GM12878 (cell line): ENCODE measurements around the gene SHB. TPM values are rescaled to one million over a fixed set of nuclear protein-coding genes. Genes with fewer than 3 reads are reported as not detected.

ENCODE experiments used
- ATAC-seq: fragments of 200-7000 bp; cut with Tn5 transposase; 3 replicates; pipeline ENCODE4 v1.9.1; 2020; ENCODE audit warnings: mild to moderate bottlenecking, moderate library complexity
- BruUV-seq: library from RNA; stranded (reverse); fragments of 400-500 nt; replicated peaks from 2 replicates; lab custom pipeline; 2021; lab: Mats Ljungman, UMichigan
- CTCF ChIA-PET: fragments of 300-600 bp; sonication (Branson Sonifier 250); formaldehyde crosslinking; extraction: SDS; loops from one replicate; lab custom pipeline; 2021; ENCODE audit warnings: inconsistent platforms; lab: Yijun Ruan, JAX
- POLR2A ChIA-PET: fragments of 350-600 bp; formaldehyde crosslinking; extraction: SDS; loops from one replicate; lab custom pipeline; 2021; ENCODE audit warnings: inconsistent platforms; lab: Charles Lee
- RAD21 ChIA-PET: fragments of 300-600 bp; sonication (Branson Sonifier 250); formaldehyde crosslinking; loops from one replicate; lab custom pipeline; 2023; ENCODE audit warnings: antibody characterized with exemption; ENCODE audit not compliant: unreplicated experiment; lab: Charles Lee
- SMC1A ChIA-PET: fragments of 300-600 bp; sonication (Branson Sonifier 250); formaldehyde crosslinking; loops from one replicate; lab custom pipeline; 2023; ENCODE audit not compliant: unreplicated experiment, uncharacterized antibody; lab: Charles Lee
- DNase-seq: peaks from one replicate; pipeline ENCODE4 v3.0.0-alpha.2; 2011; ENCODE audit warnings: low read depth, low spot score
- FAIRE-seq: peaks from 3 replicates; lab custom pipeline; 2011; peaks lifted over from hg19 to GRCh38; lab: Jason Lieb, UNC
- H2AFZ ChIP-seq: 2 replicates; pipeline ENCODE4 v1.6.0; 2011; ENCODE audit warnings: low read depth, low read length, control low read depth; ENCODE audit not compliant: control insufficient read depth
- H3K27ac ChIP-seq: 2 replicates; pipeline ENCODE4 v1.5.1; 2011; ENCODE audit warnings: control low read depth; ENCODE audit not compliant: control insufficient read depth, insufficient read depth
- H3K27me3 ChIP-seq, 2 experiments: replicated peaks in 1 of 2; 2 replicates each; pipeline versions ENCODE4 v1.6.0 to v1.6.1; 2011; ENCODE audit warnings: low read length in 1 of 2; ENCODE audit not compliant: control insufficient read depth in 2 of 2, insufficient read depth in 2 of 2
- H3K36me3 ChIP-seq, 2 experiments: 2 replicates each; pipeline ENCODE4 v1.5.1; 2011; ENCODE audit warnings: low read length in 1 of 2; ENCODE audit not compliant: control insufficient read depth in 2 of 2, insufficient read depth in 2 of 2
- H3K4me1 ChIP-seq: 2 replicates; pipeline ENCODE4 v1.6.1; 2011; ENCODE audit warnings: mild to moderate bottlenecking, low read length, moderate library complexity, mixed read lengths; ENCODE audit not compliant: control insufficient read depth, insufficient read depth
- H3K4me2 ChIP-seq: 2 replicates; pipeline ENCODE4 v1.6.0; 2011; ENCODE audit warnings: control low read depth; ENCODE audit not compliant: control insufficient read depth, insufficient read depth
- H3K4me3 ChIP-seq: fragments of 200-600 bp; sonication (generic); 2 replicates; pipeline ENCODE4 v1.5.1; 2016
- H3K79me2 ChIP-seq: 2 replicates; pipeline ENCODE4 v1.6.0; 2011; ENCODE audit warnings: low read length; ENCODE audit not compliant: control insufficient read depth, insufficient read depth
- H3K9ac ChIP-seq: 2 replicates; pipeline ENCODE4 v1.8.0; 2011; ENCODE audit warnings: low read length, control low read depth, mixed read lengths; ENCODE audit not compliant: control insufficient read depth, insufficient read depth
- H3K9me3 ChIP-seq: replicated peaks from 3 replicates; pipeline ENCODE4 v1.5.1; 2011; ENCODE audit warnings: mild to moderate bottlenecking, low read length; ENCODE audit not compliant: control insufficient read depth, insufficient read depth
- H4K20me1 ChIP-seq: 2 replicates; pipeline ENCODE4 v1.6.0; 2011; ENCODE audit not compliant: control insufficient read depth, insufficient read depth
- GABPA ChIP-seq: IDR thresholded peaks from 2 replicates; pipeline ENCODE4 v1.6.1; 2014; ENCODE audit warnings: antibody characterized with exemption, low read depth, mild to moderate bottlenecking, inconsistent platforms
- PKNOX1 ChIP-seq: fragments of 450-650 bp; IDR thresholded peaks from 2 replicates; pipeline ENCODE4 v1.6.1; 2016; ENCODE audit warnings: mild to moderate bottlenecking
- WGBS: methylation state at CpG from one replicate; pipeline ENCODE4 v1.1.6; 2016; ENCODE audit warnings: low lambda C conversion rate; ENCODE audit not compliant: insufficient replicate concordance, insufficient coverage; ENCODE audit errors: missing lambda C conversion rate; 5-methylcytosine and 5-hydroxymethylcytosine counted together
- in situ Hi-C: fragments of 300-500 bp; cut with MboI; formaldehyde crosslinking; loops from 9 replicates; pipeline ENCODE4 v1.14.3; 2018; ENCODE audit warnings: mixed read lengths
- intact Hi-C: fragments of 100-400 bp; cut with micrococcal nuclease; formaldehyde crosslinking; loops from one replicate; pipeline ENCODE4 v1.14.2; 2022; ENCODE audit not compliant: unreplicated experiment
- polyA plus RNA-seq, 11 experiments: library from polyadenylated mRNA; depleted of rRNA in 4 of 11; unstranded in 6 of 11; stranded (reverse) in 5 of 11; fragments of >200 nt; fragmentation: Nextera tagmentation in 4 of 11; fragmentation: Illumina TruSeq in 1 of 11; extraction: Ambion mirVana in 4 of 11; extraction: Trizol in 1 of 11; gene quantifications; 1 replicate in 1 of 11; 2 replicates in 10 of 11; pipeline versions ENCODE4 v1.2.1 to v1.2.3, GENCODE V29; 2011 to 2016; ENCODE audit warnings: inconsistent platforms in 2 of 11, missing spikeins in 2 of 11, low read depth in 1 of 11
- total RNA-seq, 4 experiments: library from RNA; depleted of rRNA in 3 of 4; stranded (reverse); fragments of >200 nt in 3 of 4; fragmentation: Illumina TruSeq in 1 of 4; extraction: Trizol in 1 of 4; gene quantifications; 2 replicates each; pipeline versions ENCODE4 v1.2.1 to v1.2.3, GENCODE V29; 2013 to 2021

SHB gene
- total and polyA plus RNA-seq, 10 of the 15 experiments (the other 5 are each of a cell fraction or from before 2014, with no cell fraction given): 0.29 to 6.2 (median 1.3) TPM

GRCh38 chr9:37943345-37944265 lies 125.4 kb downstream of the SHB start:
- Histone ChIP-seq H3K27ac (no peak overlapping the region), H3K27me3 (no peaks in the 10 kb centered on the region; a peak in 1 of 4 replicates), H3K4me3 (no peak overlapping the region), H3K4me1 (no peaks in the 10 kb centered on the region), H3K4me2 (no peak overlapping the region), H2AFZ (no peak overlapping the region), H3K36me3 (no peaks in the 10 kb centered on the region; a peak in 1 of 4 replicates), H3K9ac (no peak overlapping the region), H3K79me2 (no peaks in the 10 kb centered on the region), H3K9me3 (no peaks in the 10 kb centered on the region), H4K20me1 (no peaks in the 10 kb centered on the region)
- DNase-seq (no peak), FAIRE-seq (no peak), ATAC-seq (no peak)
- TF ChIP-seq GABPA: no peak
- TF ChIP-seq PKNOX1: no peak
- no TSS peak for BruUV-seq
- RAD21 ChIA-PET: interaction anchor here (0.9 kb wide), 1 partner anchor 27 kb away, joined by 3 read pairs; no protein-coding TSS in a partner anchor
- POLR2A ChIA-PET: interaction anchor here (0.5 kb wide), 1 partner anchor 528 kb away, joined by 5 read pairs; no protein-coding TSS in a partner anchor
- CTCF ChIA-PET: no interaction called here
- in situ Hi-C loops: no loop called here
- intact Hi-C loops: no loop called here
- SMC1A ChIA-PET: interaction anchor here (1.3 kb wide), 1 partner anchor 117 kb away, joined by 4 read pairs; no protein-coding TSS in a partner anchor
- 40% methylated on average over 12 of the region's 12 CpGs for WGBS
